ENCODE measurements around the gene SLC28A3. TPM values are rescaled to one million over a fixed set of nuclear protein-coding genes. Genes with fewer than 3 reads are reported as not detected.

Gene SLC28A3
- total and polyA plus RNA-seq, 12 donors = under 0.01 to 0.40 (median 0.04) TPM; not detected in 9

DNA sequence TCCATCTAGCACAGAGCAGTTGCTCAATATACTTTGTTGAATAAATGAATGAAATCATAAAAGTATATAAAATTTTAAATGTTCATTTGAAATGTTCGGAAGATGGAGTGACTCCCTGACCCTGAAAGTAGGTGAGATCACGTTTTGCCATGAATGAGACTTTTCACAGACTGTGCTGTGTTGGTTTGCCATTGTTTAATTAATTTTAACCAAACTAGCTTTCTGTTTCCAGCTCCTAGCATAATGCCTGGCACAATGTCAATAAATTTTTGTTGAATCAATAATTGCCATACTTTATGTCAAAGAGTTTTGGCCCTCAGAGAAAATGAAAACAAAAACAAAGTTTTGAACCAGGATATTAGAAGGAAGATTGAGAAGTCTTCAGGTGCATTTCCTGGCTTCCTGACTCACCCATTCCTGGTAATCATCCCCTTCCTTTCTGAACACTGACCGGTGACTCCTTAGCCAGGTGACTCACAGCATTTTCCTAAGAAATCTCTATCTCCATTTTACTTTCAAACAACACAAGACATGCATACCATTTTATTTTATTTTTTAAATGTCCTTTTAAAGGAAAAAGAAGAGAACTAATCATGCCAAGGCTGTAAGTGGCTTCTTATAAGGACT is 15.1 kb downstream of the SLC28A3 start:
- H3K27ac ChIP-seq = no peak overlapping the region
- H3K9me3 ChIP-seq (replicated peaks in 1 of 3) = no peaks in the 10 kb centered on the region
- H3K4me3 ChIP-seq = no peak overlapping the region
- DNase-seq = no peak
- no peaks in the 10 kb centered on the region for H3K4me1 ChIP-seq (replicated peaks in 1 of 2)
- TF ChIP-seq POLR2A (IDR thresholded peaks at IDR 0.05) = no peak
- no peak for TF ChIP-seq CTCF (IDR thresholded peaks at IDR 0.05)
- H3K27me3 ChIP-seq = no peaks in the 10 kb centered on the region
- no peaks in the 10 kb centered on the region for H3K36me3 ChIP-seq (replicated peaks in 1 of 2)
- WGBS, 4 donors = 72 to 78% (median 74%) methylated on average over 3 of the region's 3 CpGs
- intact Hi-C loops (cut with DNase I) = no loop called here

DNA sequence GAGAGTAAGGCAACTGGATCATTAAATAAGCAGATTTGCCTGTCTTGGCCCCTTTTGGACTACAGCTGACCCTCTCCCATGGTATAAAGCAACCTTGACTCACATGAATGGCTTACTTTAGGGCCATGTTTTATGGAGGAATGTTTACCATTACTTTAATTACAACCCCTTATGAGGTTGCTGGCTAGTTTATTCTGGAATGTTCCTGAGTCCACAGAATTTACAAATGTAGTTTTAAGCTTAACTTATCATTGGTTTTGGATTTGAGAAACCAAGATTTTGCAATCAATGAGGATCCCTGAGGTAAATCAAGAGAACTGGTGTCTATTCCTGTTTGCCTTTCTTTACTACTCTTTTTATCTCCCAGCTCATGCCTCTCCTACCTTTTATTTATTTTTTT is 15.7 kb downstream of the SLC28A3 start:
- Histone ChIP-seq H3K27ac (no peak overlapping the region), H3K27me3 (no peaks in the 10 kb centered on the region), H3K9me3 (replicated peaks in 1 of 3) (no peaks in the 10 kb centered on the region), H3K4me1 (replicated peaks in 1 of 2) (no peaks in the 10 kb centered on the region), H3K4me3 (no peak overlapping the region), H3K36me3 (replicated peaks in 1 of 2) (no peaks in the 10 kb centered on the region)
- DNase-seq = no peak
- intact Hi-C loops (cut with DNase I) = no loop called here
- TF ChIP-seq CTCF (IDR thresholded peaks at IDR 0.05) (no peak), POLR2A (IDR thresholded peaks at IDR 0.05) (no peak)

GRCh38 chr9:84323858-84324257 is 16.7 kb downstream of the SLC28A3 start:
- H3K27ac ChIP-seq = no peak overlapping the region
- H3K4me3 ChIP-seq = no peak overlapping the region
- no peak for DNase-seq
- H3K36me3 ChIP-seq (replicated peaks in 1 of 2) = no peaks in the 10 kb centered on the region
- no peaks in the 10 kb centered on the region for H3K9me3 ChIP-seq (replicated peaks in 1 of 3)
- peaks cover 0 to under 1% of the 10 kb centered on the region in 2 donors for H3K4me1 ChIP-seq (replicated peaks in 1 of 2)
- intact Hi-C loops (cut with DNase I) = no loop called here
- TF ChIP-seq POLR2A (IDR thresholded peaks at IDR 0.05) (no peak), CTCF (IDR thresholded peaks at IDR 0.05) (no peak)
- H3K27me3 ChIP-seq = no peaks in the 10 kb centered on the region
- 53 to 69% (median 56%) methylated on average over 2 of the region's 2 CpGs for WGBS, 4 donors

GRCh38 chr9:84322828-84323227 is 17.7 kb downstream of the SLC28A3 start:
- DNase-seq = no peak
- Histone ChIP-seq H3K9me3 (replicated peaks in 1 of 3) (no peaks in the 10 kb centered on the region), H3K4me3 (no peak overlapping the region), H3K36me3 (replicated peaks in 1 of 2) (no peaks in the 10 kb centered on the region), H3K4me1 (replicated peaks in 1 of 2) (peaks cover 0 to 11% of the 10 kb centered on the region in 2 donors), H3K27me3 (no peaks in the 10 kb centered on the region), H3K27ac (no peak overlapping the region)
- intact Hi-C loops (cut with DNase I) = no loop called here
- 92 to 100% (median 98%) methylated on average over 1 of the region's 1 CpG for WGBS, 4 donors
- TF ChIP-seq CTCF (IDR thresholded peaks at IDR 0.05) (no peak), POLR2A (IDR thresholded peaks at IDR 0.05) (no peak)
